HG03139 (cell line): ENCODE measurements around the gene BAHCC1.

Experiments used
- ATAC-seq: cut with Tn5 transposase; IDR thresholded peaks from one replicate; pipeline ENCODE4 v1.9.1; 2021; ENCODE audit not compliant: unreplicated experiment

The BAHCC1 gene

DNA sequence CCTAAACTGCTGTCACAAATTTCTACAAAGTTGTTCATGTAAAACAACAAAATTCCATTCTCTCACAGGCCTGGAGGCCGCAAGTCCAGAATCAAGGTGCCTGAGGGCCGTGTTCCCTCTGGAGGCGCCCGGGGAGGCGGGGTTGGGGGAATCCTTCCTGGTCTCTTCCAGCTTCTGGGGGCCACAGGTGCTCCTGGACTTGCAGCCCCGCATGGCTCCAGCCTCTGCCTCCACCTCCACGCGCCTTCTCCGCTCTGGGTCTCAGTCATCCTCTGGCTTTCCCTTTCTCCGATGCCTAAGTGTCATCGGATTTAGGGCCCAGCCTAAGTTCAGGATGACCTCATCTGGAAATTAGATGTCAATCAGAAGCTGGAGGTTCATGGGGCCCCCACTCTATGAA lies 28.6 kb upstream of the BAHCC1 start:
- ATAC-seq: no peak

DNA sequence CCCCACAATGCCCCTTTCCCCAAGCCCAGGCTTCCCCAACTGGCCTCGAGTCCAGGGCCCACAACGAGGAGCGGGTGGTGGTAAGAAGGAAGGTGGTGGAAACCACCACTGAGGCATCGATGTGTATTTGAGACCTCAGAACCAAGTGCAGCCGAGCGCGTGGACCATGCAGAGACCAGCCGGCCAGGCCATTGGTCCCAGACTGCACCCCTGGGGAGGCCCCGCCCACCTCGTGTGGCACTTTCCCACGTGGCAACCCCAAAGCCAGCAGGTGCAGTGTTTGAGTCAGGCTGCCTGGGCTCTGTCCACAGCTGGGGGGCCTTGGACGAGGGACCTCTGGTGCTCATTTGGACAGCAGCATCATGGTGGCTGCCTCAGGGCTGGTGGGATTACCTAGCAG lies 28.1 kb upstream of the BAHCC1 start:
- no peak for ATAC-seq

DNA sequence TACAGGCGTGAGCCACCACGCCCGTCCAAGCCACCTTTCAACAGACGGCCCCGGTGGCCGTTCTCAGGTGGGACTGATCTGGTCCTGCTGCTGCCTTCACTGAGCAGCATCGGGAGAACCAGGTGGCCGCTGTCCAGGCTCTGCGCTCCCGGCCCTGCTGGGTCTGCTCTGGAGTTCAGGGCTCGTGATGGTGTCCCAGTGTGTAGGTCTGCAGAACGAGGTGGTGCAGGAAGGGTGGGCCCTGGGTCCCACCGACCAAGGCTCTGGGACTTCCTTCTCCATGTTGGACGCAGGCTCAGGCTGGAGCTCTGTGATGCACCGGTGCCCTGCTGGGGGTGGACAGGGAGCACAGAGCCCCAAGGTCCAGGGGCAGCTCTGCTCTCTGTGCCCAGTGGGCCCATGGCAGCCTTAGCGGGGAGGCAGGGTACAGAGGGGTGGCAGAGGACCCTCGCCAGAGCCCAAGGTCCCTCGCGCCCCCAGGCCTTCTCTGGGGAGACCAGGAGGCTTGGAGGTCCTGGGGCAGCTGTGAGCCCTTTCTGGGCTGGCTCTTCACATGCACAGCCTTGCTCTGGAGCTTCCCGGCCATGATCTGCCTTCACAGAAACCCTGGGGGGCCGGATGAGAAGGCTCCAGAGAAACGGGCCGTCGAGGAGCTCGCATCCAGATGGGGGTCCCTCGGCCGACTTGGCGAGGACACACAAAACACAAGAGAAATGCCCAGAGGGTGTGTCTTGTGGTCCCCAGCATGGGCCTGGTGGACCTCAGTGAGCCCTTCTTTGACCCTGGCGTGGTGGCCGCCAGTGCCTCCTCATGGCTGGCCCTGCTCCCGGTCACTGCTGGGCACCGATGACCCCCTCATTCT lies 26.9 kb upstream of the BAHCC1 start:
- no peak for ATAC-seq

DNA sequence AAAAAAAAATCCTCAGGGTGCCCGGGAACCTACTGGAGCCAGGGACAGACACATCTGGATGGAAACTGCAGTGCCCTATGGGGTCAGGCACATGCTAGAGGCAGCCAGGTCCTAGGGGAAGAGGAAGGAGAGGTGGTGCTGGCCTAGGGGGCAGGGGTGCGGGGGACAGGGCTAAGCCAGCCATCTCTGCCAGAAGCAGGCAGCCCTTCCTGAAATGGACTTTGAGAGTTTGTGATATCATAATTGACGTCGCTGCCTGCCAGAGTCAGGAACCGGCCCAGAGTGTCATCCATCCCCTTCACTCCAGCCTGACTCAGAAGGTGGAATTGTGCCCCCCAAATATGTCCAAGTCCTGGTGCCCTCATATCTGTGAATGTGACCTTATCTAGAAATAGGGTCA lies 25.0 kb upstream of the BAHCC1 start:
- no peak for ATAC-seq

DNA sequence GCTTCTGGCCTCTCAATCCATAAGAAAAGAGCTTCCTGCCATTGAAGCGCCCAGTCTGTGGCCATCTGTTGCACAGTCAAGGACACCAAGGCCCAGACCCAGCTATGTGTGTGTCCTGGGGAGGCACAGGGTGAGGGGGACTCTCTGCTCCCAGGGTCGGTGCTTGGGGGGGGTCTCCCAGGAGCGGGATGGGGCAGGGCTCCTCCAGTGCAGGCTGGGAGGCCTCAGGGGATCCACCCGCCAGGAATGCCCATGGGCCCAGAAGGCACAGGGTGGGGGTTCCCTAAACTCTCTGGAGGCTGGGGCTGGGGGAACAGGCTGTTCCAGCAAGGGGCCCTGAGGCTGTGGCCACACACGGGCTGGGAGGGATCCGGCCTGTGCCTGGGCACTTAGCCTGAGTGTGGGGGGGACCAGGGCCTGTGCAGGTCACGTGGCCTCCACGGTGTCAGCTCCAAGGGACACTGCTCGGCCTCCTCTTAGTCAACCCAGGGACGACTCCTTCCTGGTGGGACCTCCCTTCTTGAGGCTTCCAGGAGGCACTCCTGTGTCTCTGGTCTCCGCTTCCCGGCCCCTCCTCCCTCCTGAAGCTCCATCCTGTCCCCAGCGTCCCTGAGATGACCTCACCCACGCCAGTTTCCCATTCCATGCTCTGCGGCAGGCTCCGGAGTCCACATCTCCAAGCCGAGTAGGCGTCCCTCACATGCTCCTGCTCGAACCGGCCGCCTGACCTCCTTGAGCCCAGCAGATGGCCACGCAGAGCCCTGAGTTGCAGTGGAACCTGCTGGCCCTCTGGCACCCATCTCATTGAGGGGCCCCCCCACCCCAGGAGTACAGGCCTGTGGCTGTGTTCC lies 23.1 kb upstream of the BAHCC1 start:
- ATAC-seq: no peak

DNA sequence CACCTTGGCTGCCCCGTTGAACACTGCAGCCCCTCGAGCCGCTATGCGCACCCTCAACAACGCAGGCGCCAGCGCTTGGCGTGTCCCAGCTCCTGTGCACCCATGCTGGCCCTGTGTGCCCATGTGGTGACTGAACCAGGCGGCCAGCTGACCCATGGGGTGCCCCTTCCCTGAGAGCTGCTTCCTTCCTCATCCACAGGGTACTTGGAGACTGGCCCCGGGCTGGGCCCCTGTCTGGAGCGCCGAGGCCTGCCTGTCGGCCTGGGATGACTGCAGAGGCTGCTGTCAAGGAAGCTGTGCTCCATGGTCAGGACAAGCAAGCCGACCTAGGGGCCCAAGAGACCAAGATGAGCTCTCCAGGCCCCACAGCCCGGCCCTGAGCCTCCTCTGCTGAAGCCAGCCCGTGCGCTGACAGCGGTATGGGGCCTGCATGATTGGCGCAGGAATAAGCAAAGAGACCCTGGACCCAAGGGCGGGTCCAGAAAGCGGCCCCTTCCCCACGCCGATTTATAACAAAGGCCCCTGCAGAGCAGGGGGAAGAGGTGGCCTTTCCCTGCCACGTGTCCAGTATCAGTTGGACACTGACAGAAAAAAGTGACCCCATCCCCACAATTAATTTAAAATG lies 21.6 kb upstream of the BAHCC1 start:
- ATAC-seq: no peak

DNA sequence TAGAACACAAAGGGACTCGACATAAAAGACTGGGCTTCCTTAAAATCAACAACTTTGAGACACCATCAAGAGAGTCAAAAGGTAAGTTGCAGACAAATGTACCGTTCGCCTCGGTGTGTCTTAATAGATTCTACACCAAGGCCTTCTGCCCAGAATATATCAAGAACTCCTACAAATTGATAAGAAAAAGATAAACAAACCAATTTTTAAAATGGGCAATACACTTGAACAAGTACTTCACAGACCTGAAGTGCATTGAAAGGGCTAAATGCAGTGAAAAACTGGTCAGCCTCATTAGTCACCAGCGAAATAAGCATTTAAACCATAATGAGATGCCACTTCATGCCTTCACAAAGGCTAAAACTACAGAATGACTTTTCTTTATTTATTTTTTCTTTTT lies 20.4 kb upstream of the BAHCC1 start:
- ATAC-seq: no peak

DNA sequence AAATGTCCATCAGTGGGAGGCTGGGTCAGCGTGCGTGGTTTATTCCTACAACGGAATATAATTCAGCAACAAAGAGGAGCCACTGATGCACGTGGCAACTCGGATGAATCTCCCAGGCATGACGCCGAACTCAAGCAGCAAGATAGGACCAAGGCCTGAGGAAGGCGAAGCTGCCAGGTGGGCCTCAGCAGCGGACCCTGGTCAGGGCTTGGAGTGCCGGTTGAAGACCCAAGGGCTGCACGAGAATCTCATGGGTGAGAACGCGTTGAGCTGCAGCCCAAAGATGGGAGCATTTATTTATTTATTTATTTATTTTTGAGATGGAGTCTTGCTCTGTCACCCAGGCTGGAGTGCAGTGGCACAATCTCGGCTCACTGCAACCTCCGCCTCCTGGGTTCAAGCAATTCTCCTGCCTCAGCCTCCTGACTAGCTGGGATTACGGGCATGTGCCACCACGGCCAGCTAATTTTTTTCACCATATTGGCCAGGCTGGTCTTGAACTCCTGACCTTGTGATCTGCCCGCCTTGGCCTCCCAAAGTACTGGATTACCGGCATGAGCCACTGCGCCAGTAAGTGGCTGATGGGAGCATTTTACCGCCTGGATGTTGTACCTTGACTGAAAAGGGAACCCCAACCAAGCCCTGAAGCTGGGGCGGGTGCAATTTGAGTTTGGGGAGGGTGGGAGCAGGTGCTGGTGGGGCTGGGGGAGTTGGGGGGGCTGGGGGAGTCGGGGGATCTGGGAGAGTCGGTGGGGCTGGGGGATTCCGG lies 18.1 kb upstream of the BAHCC1 start:
- no peak for ATAC-seq

DNA sequence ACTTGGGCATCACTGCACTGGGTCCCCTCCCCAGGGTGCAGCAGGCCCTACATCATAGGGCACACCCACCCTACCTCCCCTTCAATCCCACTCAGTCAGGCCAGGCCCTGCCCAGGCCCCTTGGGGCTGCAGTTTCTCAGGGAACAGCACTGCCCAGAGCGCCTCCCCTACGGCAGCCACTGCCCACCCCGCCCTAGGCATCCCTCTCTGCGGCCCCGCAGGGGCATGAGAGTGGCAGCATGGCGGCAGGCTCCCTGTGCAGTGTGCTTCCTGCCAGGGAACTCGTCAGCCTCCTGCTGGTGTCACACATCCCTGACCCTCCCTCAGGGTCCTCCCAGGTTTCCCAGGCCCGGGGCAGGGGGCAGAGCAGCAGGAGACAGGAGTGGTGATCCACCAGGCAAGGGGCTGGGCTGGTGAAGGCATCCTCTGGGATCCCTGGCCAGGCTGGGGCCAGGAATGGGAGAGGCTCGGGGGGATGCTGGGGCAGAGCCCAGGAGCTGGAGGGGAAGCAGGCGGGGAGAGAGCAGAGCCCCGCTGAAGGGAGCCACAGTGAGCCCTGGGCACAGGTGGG lies 16.2 kb upstream of the BAHCC1 start:
- ATAC-seq: no peak

DNA sequence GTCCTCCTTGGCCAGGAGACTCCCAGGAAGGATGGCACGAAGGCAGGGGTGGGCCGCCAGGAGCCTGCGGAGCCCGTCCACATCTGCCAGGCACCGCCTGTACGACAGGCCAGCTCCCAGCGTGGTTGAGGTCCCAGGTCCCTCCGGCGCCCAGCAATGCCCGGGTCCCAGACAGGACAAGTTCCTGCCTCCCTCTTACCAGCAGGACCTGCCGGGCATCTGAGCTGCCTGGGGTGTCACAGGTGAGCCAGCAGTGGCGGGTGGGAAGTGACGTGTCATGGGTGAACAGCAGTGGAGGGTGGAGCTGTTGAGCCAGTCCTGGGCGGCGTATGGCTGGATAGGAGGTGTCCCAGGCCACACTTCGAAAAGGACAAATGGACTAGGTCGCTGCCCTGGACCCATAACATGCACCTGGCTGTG lies 15.7 kb upstream of the BAHCC1 start:
- no peak for ATAC-seq

DNA sequence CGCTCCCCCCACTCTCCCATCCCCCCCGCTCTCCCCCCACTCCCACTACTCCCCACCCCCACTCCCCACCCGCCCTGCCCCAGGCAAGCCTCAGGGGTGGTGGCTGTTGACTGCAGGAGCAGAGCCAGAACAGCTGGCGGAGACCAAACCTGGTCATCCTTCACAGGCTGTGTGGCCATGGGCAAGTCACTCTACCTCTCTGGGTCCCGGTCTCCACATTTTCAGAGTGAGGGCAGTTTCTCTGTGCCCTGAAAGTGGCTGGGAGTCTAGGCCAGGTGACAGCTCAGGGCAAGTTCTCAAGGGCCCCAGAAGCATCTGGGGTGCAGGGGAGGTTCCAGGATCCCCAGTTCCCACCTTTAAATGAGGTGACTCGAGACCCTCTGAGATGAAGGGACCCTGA lies 15.1 kb upstream of the BAHCC1 start:
- ATAC-seq: no peak

DNA sequence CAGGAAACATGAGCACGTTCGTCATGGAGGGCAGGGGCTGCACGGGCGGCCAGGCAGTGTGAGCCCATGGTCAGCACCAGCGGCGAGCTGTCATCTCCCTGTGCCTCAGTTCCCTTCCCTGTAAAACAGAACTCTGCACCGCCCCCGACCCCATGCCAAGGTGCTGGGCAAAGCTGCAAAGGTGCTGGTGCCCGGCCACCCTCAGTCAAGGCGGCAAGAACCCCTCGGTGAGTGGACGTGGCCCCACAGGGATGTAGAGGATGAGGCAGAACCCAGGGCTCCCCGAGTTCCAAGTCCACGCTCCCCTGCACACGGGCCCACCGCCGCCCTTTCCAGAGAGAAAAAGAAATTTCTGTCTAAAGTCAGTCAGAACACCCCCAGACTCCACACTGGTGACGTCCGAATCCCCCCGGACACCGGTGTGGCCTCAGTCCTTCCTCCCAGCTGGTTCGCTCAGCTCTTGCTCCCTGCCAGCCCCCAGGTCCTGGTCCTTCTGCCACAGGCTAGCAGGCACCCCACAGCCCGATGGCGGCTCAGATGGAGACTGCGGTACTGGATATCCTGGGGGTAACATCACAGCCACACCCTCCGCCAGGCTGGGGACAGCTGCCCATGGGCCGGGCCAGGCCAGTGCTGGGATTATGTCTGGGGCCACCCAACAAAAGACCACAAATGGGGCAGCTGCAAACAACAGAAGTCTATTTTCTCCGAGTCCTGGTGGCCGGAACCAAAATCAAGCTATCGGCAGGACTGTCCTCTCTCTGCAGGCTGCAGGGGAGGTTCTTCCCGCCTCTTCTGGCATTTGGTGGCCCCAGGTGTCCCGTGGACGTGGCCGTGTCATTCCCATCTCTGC lies 14.4 kb upstream of the BAHCC1 start:
- ATAC-seq: no peak

DNA sequence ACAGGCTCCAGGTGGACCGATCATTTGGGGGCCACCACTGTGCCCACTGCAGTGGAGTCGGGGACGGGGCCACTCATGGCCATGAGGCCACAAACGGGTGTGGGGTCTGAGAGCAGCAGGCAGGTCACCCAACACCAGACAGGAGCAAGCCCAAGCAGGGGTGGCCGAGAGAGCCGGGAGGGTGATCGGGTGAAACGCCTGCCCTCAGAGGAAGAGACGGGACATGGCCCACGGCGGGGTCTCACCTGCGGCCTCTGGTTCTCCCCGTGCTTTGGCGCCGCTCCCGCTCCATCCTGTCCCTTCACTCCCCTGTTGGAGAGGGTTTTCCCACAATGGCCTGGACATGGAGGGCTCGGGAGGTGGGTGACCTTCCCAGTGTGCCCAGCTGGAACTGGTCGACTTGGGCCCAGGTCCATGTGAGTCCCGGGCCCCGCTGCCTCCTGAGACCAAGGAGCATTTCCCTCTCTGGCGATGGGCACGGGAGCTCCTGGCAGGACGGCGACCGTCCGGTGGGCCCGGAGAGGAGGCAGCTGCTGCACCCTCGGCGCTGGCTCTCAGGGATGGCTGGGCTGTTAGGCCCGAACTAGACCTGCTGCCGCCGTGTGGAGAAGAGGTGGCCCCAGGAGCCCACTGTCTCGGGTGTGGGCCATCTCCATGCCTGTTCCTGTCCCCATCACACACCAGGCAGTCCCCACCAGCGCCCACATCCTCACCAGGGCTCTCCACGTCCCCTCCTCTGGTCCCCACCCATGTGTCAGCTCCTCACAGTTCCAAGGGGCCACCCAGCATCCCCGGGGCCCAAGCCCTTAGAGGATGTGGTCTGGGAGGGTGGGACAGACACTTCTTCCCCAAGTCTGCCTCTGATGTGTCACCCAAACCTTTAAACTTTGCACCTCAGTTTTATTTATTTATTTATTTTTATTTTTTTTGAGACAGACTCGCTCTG lies 13.4 kb upstream of the BAHCC1 start:
- no peak for ATAC-seq

DNA sequence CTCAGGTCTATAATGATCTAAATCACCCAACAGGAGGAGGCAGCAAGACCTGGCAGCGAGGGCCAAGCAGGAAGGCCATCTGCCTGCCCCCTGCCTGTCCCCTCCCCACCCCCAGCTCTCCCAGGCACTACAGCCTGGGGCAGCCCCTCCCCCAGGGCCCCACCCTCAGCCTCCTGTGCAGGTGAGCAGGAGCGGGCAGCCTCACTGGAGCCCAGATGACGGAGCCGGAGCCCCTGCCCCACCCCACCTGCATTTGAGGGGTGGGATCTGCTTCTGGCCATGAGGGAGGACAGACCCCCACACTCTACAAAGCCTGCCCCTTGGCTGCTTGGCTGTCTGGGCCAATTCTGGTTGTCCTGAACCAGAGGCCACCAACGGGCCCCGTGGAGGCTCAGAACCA lies 12.4 kb upstream of the BAHCC1 start:
- ATAC-seq: no peak

DNA sequence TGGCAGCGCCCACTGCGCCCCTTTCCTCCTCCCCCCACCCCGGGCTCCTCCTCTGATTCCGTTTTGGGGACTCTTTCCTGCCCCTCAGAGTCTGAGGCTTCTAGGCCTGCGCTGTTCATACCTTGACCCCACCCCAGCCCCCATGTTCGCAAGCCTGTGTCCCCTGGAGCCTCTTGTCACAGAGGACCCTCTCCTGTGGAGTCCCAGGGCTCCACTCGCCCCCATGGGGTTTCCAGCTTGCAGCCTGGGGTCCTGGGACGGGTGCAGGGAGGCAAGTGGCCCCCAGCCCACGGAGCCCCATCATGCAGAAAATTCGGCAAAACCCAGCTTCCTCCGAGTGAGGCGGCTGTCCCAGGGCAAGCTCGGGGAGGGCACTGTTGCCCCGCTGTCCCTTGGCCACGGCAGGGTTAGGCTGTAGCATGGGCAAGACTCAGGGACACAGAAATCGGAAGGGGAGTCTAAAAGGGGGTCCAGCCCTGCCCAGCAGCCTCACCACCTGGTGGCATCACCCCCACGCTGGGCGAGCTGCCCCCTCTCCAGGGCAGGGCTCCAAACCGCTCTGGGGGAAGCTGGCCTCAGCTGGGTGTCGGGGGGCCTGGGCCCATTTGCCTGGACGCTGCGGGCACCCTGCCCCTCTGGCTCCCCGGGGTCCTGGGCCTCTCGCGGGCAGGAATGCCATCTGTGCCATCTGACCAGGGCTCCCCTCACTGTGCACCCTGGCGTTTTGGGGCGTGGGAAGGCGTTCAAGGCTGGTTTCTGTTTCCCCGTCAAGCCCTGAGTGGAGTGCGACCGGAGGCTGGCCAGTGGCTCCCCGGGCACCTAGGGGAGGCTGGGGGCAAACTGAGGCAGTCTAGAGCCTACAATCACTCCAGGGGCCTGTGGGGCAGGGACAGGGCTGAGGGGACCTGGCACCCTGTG lies 11.5 kb upstream of the BAHCC1 start:
- ATAC-seq: no peak

DNA sequence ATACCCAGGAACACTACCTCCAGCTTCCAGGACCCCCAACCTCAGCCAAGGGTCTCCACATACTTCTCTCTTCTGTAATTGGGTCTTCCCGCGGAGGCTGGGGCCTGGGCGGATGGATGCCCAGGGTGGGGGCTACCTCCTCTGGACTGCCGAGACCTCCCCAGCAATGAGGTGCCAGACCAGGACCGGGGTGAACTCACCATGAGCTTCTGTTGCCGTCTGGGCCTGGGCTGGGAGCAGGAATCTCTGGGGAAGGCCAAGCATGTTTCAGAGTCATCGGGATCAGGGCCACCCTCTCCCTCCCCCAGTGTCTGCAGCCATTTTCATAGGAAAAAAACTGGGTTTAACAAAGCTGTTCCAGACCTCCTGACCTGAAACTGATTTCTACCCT lies 10.3 kb upstream of the BAHCC1 start:
- ATAC-seq: no peak

DNA sequence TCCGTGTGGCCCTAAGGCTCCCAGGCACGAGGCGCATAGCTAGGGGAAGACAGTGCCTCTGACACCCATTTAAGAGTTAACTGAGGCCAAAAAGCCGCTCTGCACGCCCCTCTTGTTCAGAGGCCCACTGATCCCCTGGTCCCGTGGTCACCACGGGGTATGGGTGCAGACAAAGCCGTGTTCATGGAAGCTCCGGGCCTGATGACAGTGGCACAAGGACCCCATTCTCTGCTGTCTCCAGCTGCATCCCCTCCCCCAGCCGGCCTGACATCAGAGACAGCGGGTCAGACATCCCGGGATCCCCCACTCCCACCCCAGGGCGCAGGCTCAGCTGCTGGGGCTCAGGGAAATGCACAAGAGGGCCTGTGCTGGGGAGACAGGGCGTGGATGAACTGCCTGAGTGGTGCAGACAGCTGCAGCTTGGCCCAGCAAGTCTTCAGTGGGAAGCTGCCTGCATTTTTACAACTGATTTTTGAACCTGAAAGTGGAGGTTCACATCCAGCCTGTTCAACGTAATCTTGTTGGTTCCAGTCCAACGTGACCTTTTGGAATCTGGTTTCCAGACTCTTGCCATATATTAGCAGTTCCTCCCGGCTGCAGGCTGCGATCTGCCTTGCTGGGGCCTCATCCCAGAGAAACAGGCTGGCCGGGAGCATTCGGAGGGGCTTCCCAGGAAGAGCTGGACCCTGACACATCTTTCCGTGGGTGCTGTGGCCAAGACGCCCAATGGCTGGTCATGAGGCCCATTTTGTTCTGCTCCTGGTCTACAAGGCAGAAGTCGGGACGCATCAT lies 9.7 kb upstream of the BAHCC1 start:
- ATAC-seq: no peak
